G401 (cell line): Measurements from ENCODE around the gene MIF. TPM values are rescaled to one million over a fixed set of nuclear protein-coding genes. Genes with fewer than 3 reads are reported as not detected.
"Not testable (repeated sequence)": the region's sequence is repeated elsewhere in the genome, so short reads cannot be mapped to it uniquely, and the experiment has no call there.

Source experiments
- DNase-seq: peaks from one replicate; pipeline ENCODE4 v3.0.0-alpha.2; 2015; ENCODE audit warnings: low spot score
- in situ Hi-C: cut with HindIII; loops from 2 replicates; pipeline ENCODE4 v1.10.0; 2016; ENCODE audit warnings: low sequenced_read_pairs, mixed read lengths
- total RNA-seq: library from RNA; depleted of rRNA; stranded (reverse); fragments of >200 nt; shearing (Covaris generic); gene quantifications from 2 replicates; pipeline ENCODE4 v1.2.3, GENCODE V29; 2014; rRNA removed

The MIF gene
- total RNA-seq, 1 experiment from 2014 or later = not detected

GRCh38 chr22:23921586-23922201, 27.5 kb downstream of the MIF start:
- DNase-seq, in situ Hi-C loops: not testable (repeated sequence)

GRCh38 chr22:23922921-23923320, 28.7 kb downstream of the MIF start:
- in situ Hi-C loops = no loop called here
- no peak for DNase-seq

- no peak for DNase-seq
- in situ Hi-C loops = no loop called here
Observed at GRCh38 chr22:23925020-23925606, 30.9 kb downstream of the MIF start.

- no peak for DNase-seq
- in situ Hi-C loops = no loop called here
Observed at GRCh38 chr22:23926561-23926960, 32.4 kb downstream of the MIF start.

- DNase-seq = no peak
- in situ Hi-C loops = no loop called here
Observed at GRCh38 chr22:23938328-23939016, 44.3 kb downstream of the MIF start.

- no peak for DNase-seq
- in situ Hi-C loops = no loop called here
Observed at GRCh38 chr22:23939017-23939357, 44.8 kb downstream of the MIF start.

GRCh38 chr22:23940166-23940565, 46.0 kb downstream of the MIF start:
- in situ Hi-C loops, DNase-seq: not testable (repeated sequence)

Other genes starting within 250 kb of the MIF start
- gene RGL4, start 203.4 kb upstream of the MIF start, total RNA-seq = not detected in 2 replicates
- not detected in 2 replicates for gene ZNF70, start 143.3 kb upstream of the MIF start, total RNA-seq
- gene VPREB3, start 140.0 kb upstream of the MIF start, total RNA-seq = not detected in 2 replicates
- gene C22orf15, start 131.4 kb upstream of the MIF start, total RNA-seq = not detected in 2 replicates
- gene CHCHD10, start 126.4 kb upstream of the MIF start, total RNA-seq = not detected in 2 replicates
- not detected in 2 replicates for gene MMP11, start 121.5 kb upstream of the MIF start, total RNA-seq
- not detected in 2 replicates for gene SMARCB1, start 107.4 kb upstream of the MIF start, total RNA-seq
- gene DERL3, start 55.4 kb upstream of the MIF start, total RNA-seq = not detected in 2 replicates
- gene SLC2A11, start 36.5 kb upstream of the MIF start, total RNA-seq = not detected in 2 replicates
- not detected in 2 replicates for gene GSTT2B, start 66.8 kb downstream of the MIF start, total RNA-seq
- not detected in 2 replicates for gene DDTL, start 72.5 kb downstream of the MIF start, total RNA-seq
- not detected in 2 replicates for gene DDT, start 80.1 kb downstream of the MIF start, total RNA-seq
- gene GSTT2, start 85.8 kb downstream of the MIF start, total RNA-seq = not detected in 2 replicates
- gene GSTT4, start 111.1 kb downstream of the MIF start, total RNA-seq = not detected in 2 replicates
- gene CABIN1, start 116.9 kb downstream of the MIF start, total RNA-seq = not detected in 2 replicates